ENCODE data around the gene PDE4D.
A peak's percentile ranks its signal among the peaks of the same experiment; 100 is the strongest.
"Not testable (repeated sequence)": the region's sequence is repeated elsewhere in the genome, so short reads cannot be mapped to it uniquely, and the experiment has no call there.

Gene PDE4D

GRCh38 chr5:59693492-59694309 lies 199.8 kb downstream of the PDE4D start:
- DNase-seq: no peak

GRCh38 chr5:59685793-59686192 lies 207.7 kb downstream of the PDE4D start:
- no peak for DNase-seq

- DNase-seq: no peak
Observed at GRCh38 chr5:59685191-59685530, 208.4 kb downstream of the PDE4D start.

GRCh38 chr5:59684388-59685190 lies 208.9 kb downstream of the PDE4D start:
- DNase-seq: no peak

- DNase-seq: no peak
Observed at GRCh38 chr5:59683311-59683710, 210.2 kb downstream of the PDE4D start.

GRCh38 chr5:59682542-59682941 lies 211.0 kb downstream of the PDE4D start:
- no peak for DNase-seq

- no peak for DNase-seq
Observed at GRCh38 chr5:59678943-59679342, 214.6 kb downstream of the PDE4D start.

GRCh38 chr5:59674763-59675162 lies 218.8 kb downstream of the PDE4D start:
- DNase-seq: no peak

GRCh38 chr5:59673438-59674058 lies 220.0 kb downstream of the PDE4D start:
- peak; percentile 51 for DNase-seq

- no peak for DNase-seq
Observed at GRCh38 chr5:59666440-59667068, 227.0 kb downstream of the PDE4D start.

GRCh38 chr5:59665832-59666203 lies 227.7 kb downstream of the PDE4D start:
- not testable (repeated sequence) for DNase-seq

GRCh38 chr5:59665086-59665831 lies 228.3 kb downstream of the PDE4D start:
- no peak for DNase-seq

- DNase-seq: peak; percentile 18
Observed at GRCh38 chr5:59661954-59662615, 231.4 kb downstream of the PDE4D start.

- DNase-seq: no peak
Observed at GRCh38 chr5:59661311-59661710, 232.2 kb downstream of the PDE4D start.

- DNase-seq: no peak
Observed at GRCh38 chr5:59660737-59661136, 232.8 kb downstream of the PDE4D start.

- DNase-seq: no peak
Observed at GRCh38 chr5:59656351-59657254, 236.9 kb downstream of the PDE4D start.

- DNase-seq: no peak
Observed at GRCh38 chr5:59655693-59656309, 237.7 kb downstream of the PDE4D start.

GRCh38 chr5:59654691-59655090 lies 238.8 kb downstream of the PDE4D start:
- DNase-seq: no peak

- DNase-seq: no peak
Observed at GRCh38 chr5:59652449-59652848, 241.1 kb downstream of the PDE4D start.

All from NCI-H510A treated with DMSO at 0.1 percent for 48 hours (cell line).